ENCODE data around the gene SLC25A28.
A peak's percentile ranks its signal among the peaks of the same experiment; 100 is the strongest.

Gene SLC25A28

GRCh38 chr10:99590799-99591198 lies 29.4 kb downstream of the SLC25A28 start:
- Histone ChIP-seq H4K8ac (ENCODE audit: low read depth, low read length) (no peak overlapping the region), H3K79me1 (ENCODE audit: low read depth, low read length) (no peaks in the 10 kb centered on the region), H3K9ac (ENCODE audit: low read depth, low read length, poor library complexity) (no peak overlapping the region), H2BK15ac (ENCODE audit: low read length) (no peak overlapping the region), H3K27me3 (ENCODE audit: control insufficient read depth in 3 of 3, insufficient read depth in 3 of 3, low read depth in 1 of 3, low read length in 3 of 3) (peaks cover 0 to 39% (median 0%) of the 10 kb centered on the region in 3 experiments), H2AK5ac (ENCODE audit: low read depth, low read length) (no peak overlapping the region), H3K23ac (ENCODE audit: low read depth, low read length, poor library complexity) (no peak overlapping the region), H3K18ac (ENCODE audit: low read length) (no peak overlapping the region), H3K27ac (replicated peaks; ENCODE audit: low read length) (no peak overlapping the region), H2BK5ac (ENCODE audit: low read length) (no peak overlapping the region), H2BK12ac (ENCODE audit: low read length) (no peak overlapping the region), H3K4me1 (ENCODE audit: control insufficient read depth in 2 of 2, insufficient read depth in 1 of 2, low read depth in 1 of 2, low read length in 2 of 2) (peaks cover 0 to 4% of the 10 kb centered on the region in 2 donors), H3K9me3 (replicated peaks in 1 of 2; ENCODE audit: control insufficient read depth in 2 of 2, insufficient read depth in 1 of 2, low read depth in 1 of 2, low read length in 2 of 2) (no peaks in the 10 kb centered on the region), H2AFZ (ENCODE audit: low read length) (no peak overlapping the region), H3K4me2 (ENCODE audit: insufficient read depth, low read length, poor library complexity, severe bottlenecking) (no peak overlapping the region), H3K4me3 (ENCODE audit: low read length in 2 of 2) (no peak overlapping the region), H3K14ac (ENCODE audit: low read length) (no peak overlapping the region), H4K91ac (ENCODE audit: low read depth, low read length, poor library complexity) (no peak overlapping the region), H3K36me3 (replicated peaks in 1 of 2; ENCODE audit: control insufficient read depth in 2 of 2, insufficient read depth in 2 of 2, low read length in 2 of 2) (no peaks in the 10 kb centered on the region), H2BK120ac (ENCODE audit: low read depth, low read length) (no peak overlapping the region), H3K4ac (ENCODE audit: low read length) (no peak overlapping the region)
- DNase-seq (ENCODE audit: low spot score): no peak
- no CpG with 5 or more reads among the region's 7 CpGs for WGBS, 2 donors (ENCODE audit: extremely low coverage in 2 of 2, insufficient read length in 2 of 2, insufficient replicate concordance in 1 of 2)

GRCh38 chr10:99583687-99584086 lies 36.6 kb downstream of the SLC25A28 start:
- no peak overlapping the region for H4K91ac ChIP-seq (ENCODE audit: low read depth, low read length, poor library complexity)
- no peak overlapping the region for H4K8ac ChIP-seq (ENCODE audit: low read depth, low read length)
- DNase-seq (ENCODE audit: low spot score): no peak
- no peak overlapping the region for H3K4me2 ChIP-seq (ENCODE audit: insufficient read depth, low read length, poor library complexity, severe bottlenecking)
- H3K14ac ChIP-seq (ENCODE audit: low read length): no peak overlapping the region
- no peaks in the 10 kb centered on the region for H3K9me3 ChIP-seq (replicated peaks in 1 of 2; ENCODE audit: control insufficient read depth in 2 of 2, insufficient read depth in 1 of 2, low read depth in 1 of 2, low read length in 2 of 2)
- peaks cover 0 to 63% (median 0%) of the 10 kb centered on the region in 3 experiments for H3K27me3 ChIP-seq (ENCODE audit: control insufficient read depth in 3 of 3, insufficient read depth in 3 of 3, low read depth in 1 of 3, low read length in 3 of 3)
- peak overlapping the region; percentile 45 for H2AFZ ChIP-seq (ENCODE audit: low read length)
- H2BK120ac ChIP-seq (ENCODE audit: low read depth, low read length): no peak overlapping the region
- H2BK15ac ChIP-seq (ENCODE audit: low read length): no peak overlapping the region
- no peak overlapping the region for H3K18ac ChIP-seq (ENCODE audit: low read length)
- H2BK12ac ChIP-seq (ENCODE audit: low read length): no peak overlapping the region
- no CpG with 5 or more reads among the region's 8 CpGs for WGBS, 2 donors (ENCODE audit: extremely low coverage in 2 of 2, insufficient read length in 2 of 2, insufficient replicate concordance in 1 of 2)
- H3K9ac ChIP-seq (ENCODE audit: low read depth, low read length, poor library complexity): no peak overlapping the region
- H3K4me3 ChIP-seq (ENCODE audit: low read length in 2 of 2): no peak overlapping the region
- H2BK5ac ChIP-seq (ENCODE audit: low read length): no peak overlapping the region
- H2AK5ac ChIP-seq (ENCODE audit: low read depth, low read length): no peak overlapping the region
- no peaks in the 10 kb centered on the region for H3K79me1 ChIP-seq (ENCODE audit: low read depth, low read length)
- no peak overlapping the region for H3K23ac ChIP-seq (ENCODE audit: low read depth, low read length, poor library complexity)
- no peak overlapping the region for H3K27ac ChIP-seq (replicated peaks; ENCODE audit: low read length)
- H3K4me1 ChIP-seq (ENCODE audit: control insufficient read depth in 2 of 2, insufficient read depth in 1 of 2, low read depth in 1 of 2, low read length in 2 of 2): peaks cover 0 to 3% of the 10 kb centered on the region in 2 donors
- H3K36me3 ChIP-seq (replicated peaks in 1 of 2; ENCODE audit: control insufficient read depth in 2 of 2, insufficient read depth in 2 of 2, low read length in 2 of 2): no peaks in the 10 kb centered on the region
- no peak overlapping the region for H3K4ac ChIP-seq (ENCODE audit: low read length)

- Histone ChIP-seq H2BK15ac (ENCODE audit: low read length) (no peak overlapping the region), H3K9me3 (replicated peaks in 1 of 2; ENCODE audit: control insufficient read depth in 2 of 2, insufficient read depth in 1 of 2, low read depth in 1 of 2, low read length in 2 of 2) (no peaks in the 10 kb centered on the region), H3K27ac (replicated peaks; ENCODE audit: low read length) (no peak overlapping the region), H3K79me1 (ENCODE audit: low read depth, low read length) (no peaks in the 10 kb centered on the region), H3K4me3 (ENCODE audit: low read length in 2 of 2) (no peak overlapping the region), H3K18ac (ENCODE audit: low read length) (no peak overlapping the region), H4K91ac (ENCODE audit: low read depth, low read length, poor library complexity) (no peak overlapping the region), H4K8ac (ENCODE audit: low read depth, low read length) (no peak overlapping the region), H3K14ac (ENCODE audit: low read length) (no peak overlapping the region), H2BK5ac (ENCODE audit: low read length) (no peak overlapping the region), H2BK12ac (ENCODE audit: low read length) (no peak overlapping the region), H2BK120ac (ENCODE audit: low read depth, low read length) (no peak overlapping the region), H3K23ac (ENCODE audit: low read depth, low read length, poor library complexity) (no peak overlapping the region), H3K9ac (ENCODE audit: low read depth, low read length, poor library complexity) (no peak overlapping the region), H3K4ac (ENCODE audit: low read length) (no peak overlapping the region), H3K4me2 (ENCODE audit: insufficient read depth, low read length, poor library complexity, severe bottlenecking) (no peak overlapping the region), H2AK5ac (ENCODE audit: low read depth, low read length) (no peak overlapping the region), H3K36me3 (replicated peaks in 1 of 2; ENCODE audit: control insufficient read depth in 2 of 2, insufficient read depth in 2 of 2, low read length in 2 of 2) (no peaks in the 10 kb centered on the region), H2AFZ (ENCODE audit: low read length) (no peak overlapping the region), H3K4me1 (ENCODE audit: control insufficient read depth in 2 of 2, insufficient read depth in 1 of 2, low read depth in 1 of 2, low read length in 2 of 2) (peaks cover 0 to 3% of the 10 kb centered on the region in 2 donors), H3K27me3 (ENCODE audit: control insufficient read depth in 3 of 3, insufficient read depth in 3 of 3, low read depth in 1 of 3, low read length in 3 of 3) (peaks cover 0 to 64% (median 0%) of the 10 kb centered on the region in 3 experiments)
- WGBS, 2 donors (ENCODE audit: extremely low coverage in 2 of 2, insufficient read length in 2 of 2, insufficient replicate concordance in 1 of 2): no CpG with 5 or more reads among the region's 6 CpGs
- no peak for DNase-seq (ENCODE audit: low spot score)
Measured at GRCh38 chr10:99582255-99582770, 37.9 kb downstream of the SLC25A28 start.

GRCh38 chr10:99579971-99580370 lies 40.3 kb downstream of the SLC25A28 start:
- Histone ChIP-seq H3K4me1 (ENCODE audit: control insufficient read depth in 2 of 2, insufficient read depth in 1 of 2, low read depth in 1 of 2, low read length in 2 of 2) (peaks cover 0 to 3% of the 10 kb centered on the region in 2 donors), H3K4ac (ENCODE audit: low read length) (no peak overlapping the region), H2BK12ac (ENCODE audit: low read length) (no peak overlapping the region), H2BK15ac (ENCODE audit: low read length) (no peak overlapping the region), H3K27me3 (ENCODE audit: control insufficient read depth in 3 of 3, insufficient read depth in 3 of 3, low read depth in 1 of 3, low read length in 3 of 3) (peaks cover 0 to 51% (median 0%) of the 10 kb centered on the region in 3 experiments), H2AFZ (ENCODE audit: low read length) (peak overlapping the region; percentile 22), H3K36me3 (replicated peaks in 1 of 2; ENCODE audit: control insufficient read depth in 2 of 2, insufficient read depth in 2 of 2, low read length in 2 of 2) (no peaks in the 10 kb centered on the region), H4K91ac (ENCODE audit: low read depth, low read length, poor library complexity) (no peak overlapping the region), H4K8ac (ENCODE audit: low read depth, low read length) (no peak overlapping the region), H3K27ac (replicated peaks; ENCODE audit: low read length) (no peak overlapping the region), H3K4me2 (ENCODE audit: insufficient read depth, low read length, poor library complexity, severe bottlenecking) (no peak overlapping the region), H3K9ac (ENCODE audit: low read depth, low read length, poor library complexity) (no peak overlapping the region), H3K23ac (ENCODE audit: low read depth, low read length, poor library complexity) (no peak overlapping the region), H3K14ac (ENCODE audit: low read length) (no peak overlapping the region), H3K79me1 (ENCODE audit: low read depth, low read length) (no peaks in the 10 kb centered on the region), H2BK120ac (ENCODE audit: low read depth, low read length) (no peak overlapping the region), H3K18ac (ENCODE audit: low read length) (no peak overlapping the region), H3K9me3 (replicated peaks in 1 of 2; ENCODE audit: control insufficient read depth in 2 of 2, insufficient read depth in 1 of 2, low read depth in 1 of 2, low read length in 2 of 2) (no peaks in the 10 kb centered on the region), H3K4me3 (ENCODE audit: low read length in 2 of 2) (no peak overlapping the region), H2AK5ac (ENCODE audit: low read depth, low read length) (no peak overlapping the region), H2BK5ac (ENCODE audit: low read length) (no peak overlapping the region)
- WGBS, 2 donors (ENCODE audit: extremely low coverage in 2 of 2, insufficient read length in 2 of 2, insufficient replicate concordance in 1 of 2): no CpG with 5 or more reads among the region's 1 CpG
- no peak for DNase-seq (ENCODE audit: low spot score)

Measured in neuronal stem cell (in vitro differentiated cells).